IMR-90 (cell line): ENCODE results near the gene GRIA4. TPM values are rescaled to one million over a fixed set of nuclear protein-coding genes. Genes with fewer than 3 reads are reported as not detected.

Source experiments
- ATAC-seq: fragments of 200-7000 bp; cut with Tn5 transposase; 2 replicates; pipeline ENCODE4 v1.9.1; 2020; ENCODE audit warnings: low read depth, mild to moderate bottlenecking, moderate library complexity
- BruUV-seq: library from RNA; stranded (reverse); fragments of 400-500 nt; replicated peaks from 2 replicates; lab custom pipeline; 2021; lab: Mats Ljungman, UMichigan
- CTCF ChIA-PET: fragments of 300-600 bp; formaldehyde crosslinking; extraction: SDS; loops from one replicate; lab custom pipeline; 2021; ENCODE audit warnings: antibody characterized with exemption; lab: Yijun Ruan, JAX
- POLR2A ChIA-PET: fragments of 300-600 bp; sonication (Branson Sonifier 250); formaldehyde crosslinking; loops from one replicate; lab custom pipeline; 2022; ENCODE audit warnings: antibody characterized with exemption; ENCODE audit not compliant: unreplicated experiment; lab: Charles Lee
- DNase-seq: peaks from one replicate; pipeline ENCODE4 v3.0.0; 2013
- H2AFZ ChIP-seq: replicated peaks from 2 replicates; pipeline ENCODE3; 2013; ENCODE audit warnings: low read length, mild to moderate bottlenecking; ENCODE audit not compliant: poor library complexity
- H2AK5ac ChIP-seq: 2 replicates; pipeline ENCODE4 v1.6.1; 2013; ENCODE audit warnings: low read depth, low read length, inconsistent platforms
- H2AK9ac ChIP-seq: replicated peaks from 2 replicates; pipeline ENCODE3; 2013; ENCODE audit warnings: mild to moderate bottlenecking, low read depth, low read length, moderate library complexity; ENCODE audit not compliant: poor library complexity
- H2BK120ac ChIP-seq: 2 replicates; pipeline ENCODE4 v1.6.1; 2013; ENCODE audit warnings: low read depth, low read length, inconsistent platforms
- H2BK15ac ChIP-seq: 3 replicates; pipeline ENCODE4 v1.6.1; 2013; ENCODE audit warnings: low read depth, low read length, inconsistent platforms
- H2BK20ac ChIP-seq: 2 replicates; pipeline ENCODE4 v1.6.1; 2013; ENCODE audit warnings: low read depth, mild to moderate bottlenecking, inconsistent platforms, low read length, moderate library complexity
- H2BK5ac ChIP-seq: 2 replicates; pipeline ENCODE4 v1.6.1; 2013; ENCODE audit warnings: mild to moderate bottlenecking, low read depth, low read length, inconsistent platforms; ENCODE audit not compliant: poor library complexity, severe bottlenecking
- H3K14ac ChIP-seq: replicated peaks from 2 replicates; pipeline ENCODE4 v1.6.1; 2013; ENCODE audit warnings: low read depth, low read length, inconsistent platforms
- H3K18ac ChIP-seq: 2 replicates; pipeline ENCODE4 v1.6.1; 2013; ENCODE audit warnings: low read depth, low read length, control low read depth
- H3K23ac ChIP-seq: 2 replicates; pipeline ENCODE4 v1.6.1; 2013; ENCODE audit warnings: low read depth, low read length, inconsistent platforms
- H3K27ac ChIP-seq: 2 replicates; pipeline ENCODE4 v1.5.1; 2013; ENCODE audit warnings: mild to moderate bottlenecking, control low read depth, low read length; ENCODE audit not compliant: insufficient read depth
- H3K27me3 ChIP-seq: 2 replicates; pipeline ENCODE4 v1.6.1; 2013; ENCODE audit warnings: low read length; ENCODE audit not compliant: control insufficient read depth, insufficient read depth
- H3K36me3 ChIP-seq: 2 replicates; pipeline ENCODE4 v1.6.1; 2013; ENCODE audit warnings: low read length, mixed read lengths; ENCODE audit not compliant: control insufficient read depth, insufficient read depth
- H3K4ac ChIP-seq: 2 replicates; pipeline ENCODE4 v1.6.1; 2013; ENCODE audit warnings: low read depth, low read length, inconsistent platforms
- H3K4me1 ChIP-seq: 2 replicates; pipeline ENCODE4 v1.6.1; 2013; ENCODE audit warnings: low read length, mixed read lengths; ENCODE audit not compliant: control insufficient read depth, insufficient read depth
- H3K4me2 ChIP-seq: 2 replicates; pipeline ENCODE4 v1.6.1; 2013; ENCODE audit warnings: low read depth, mild to moderate bottlenecking, control low read depth, low read length, moderate library complexity
- H3K4me3 ChIP-seq: 2 replicates; pipeline ENCODE4 v1.5.1; 2013; ENCODE audit warnings: low read depth, mild to moderate bottlenecking, control low read depth, low read length, moderate library complexity; ENCODE audit not compliant: insufficient read depth
- H3K56ac ChIP-seq: 2 replicates; pipeline ENCODE4 v1.6.1; 2013; ENCODE audit warnings: low read length, inconsistent platforms; ENCODE audit not compliant: insufficient read depth; ENCODE audit errors: extremely low read depth
- H3K79me1 ChIP-seq, 2 experiments: 2 replicates each; pipeline ENCODE4 v1.6.1; 2013; ENCODE audit warnings: low read length in 2 of 2, inconsistent platforms in 1 of 2, low read depth in 1 of 2
- H3K9ac ChIP-seq: 2 replicates; pipeline ENCODE4 v1.6.1; 2013; ENCODE audit warnings: low read depth, low read length, control low read depth
- H3K9me1 ChIP-seq: 2 replicates; pipeline ENCODE4 v1.6.1; 2013; ENCODE audit warnings: low read length, inconsistent platforms; ENCODE audit not compliant: insufficient read depth
- H3K9me3 ChIP-seq: 2 replicates; pipeline ENCODE4 v1.6.1; 2013; ENCODE audit warnings: low read length; ENCODE audit not compliant: control insufficient read depth, insufficient read depth
- H4K20me1 ChIP-seq: 2 replicates; pipeline ENCODE4 v1.6.1; 2013; ENCODE audit warnings: low read length, inconsistent platforms; ENCODE audit not compliant: insufficient read depth
- H4K5ac ChIP-seq: 2 replicates; pipeline ENCODE4 v1.6.1; 2013; ENCODE audit warnings: mild to moderate bottlenecking, low read depth, low read length, control low read depth
- H4K8ac ChIP-seq, 2 experiments: 2 replicates each; pipeline ENCODE4 v1.6.1; 2013; ENCODE audit warnings: low read depth in 2 of 2, low read length in 2 of 2, control low read depth in 1 of 2, inconsistent platforms in 1 of 2
- H4K91ac ChIP-seq: 2 replicates; pipeline ENCODE4 v1.6.1; 2013; ENCODE audit warnings: low read depth, low read length, inconsistent platforms; ENCODE audit not compliant: insufficient read depth
- MAFK ChIP-seq: IDR thresholded peaks from 2 replicates; pipeline ENCODE4 v1.6.1; 2012; ENCODE audit warnings: low read depth, low read length, improper control_type of control experiment
- POLR2A ChIP-seq: IDR thresholded peaks from 2 replicates; pipeline ENCODE4 v1.6.1; 2012; ENCODE audit warnings: mild to moderate bottlenecking, low read depth, low read length
- RAD21 ChIP-seq: IDR thresholded peaks from 2 replicates; pipeline ENCODE4 v1.6.1; 2012; ENCODE audit warnings: low read length, improper control_type of control experiment
- SMC3 ChIP-seq: fragments of 150-350 bp; IDR thresholded peaks from 2 replicates; pipeline ENCODE4 v1.6.1; 2016; ENCODE audit warnings: low read depth, mild to moderate bottlenecking, antibody characterized with exemption, low read length, moderate library complexity
- WGBS, 2 experiments: methylation state at CpG; one replicate each; pipeline versions ENCODE4 v1.1.5 to v1.1.7; 2013; ENCODE audit warnings: missing lambda C conversion rate in 2 of 2; ENCODE audit not compliant: insufficient read length in 1 of 2; ENCODE audit errors: extremely low coverage in 2 of 2; 5-methylcytosine and 5-hydroxymethylcytosine counted together
- dilution Hi-C: fragments of 300-500 bp; cut with HindIII; formaldehyde crosslinking; loops from one replicate; pipeline ENCODE4 v1.14.3; 2018; ENCODE audit warnings: low sequenced_read_pairs; ENCODE audit not compliant: unreplicated experiment
- in situ Hi-C: fragments of 300-500 bp; cut with MboI; formaldehyde crosslinking; loops from 3 replicates; pipeline ENCODE4 v1.14.3; 2019; ENCODE audit warnings: low sequenced_read_pairs, inconsistent platforms, mixed read lengths
- intact Hi-C: fragments of 100-400 bp; cut with micrococcal nuclease; formaldehyde crosslinking; loops from 2 replicates; pipeline ENCODE4 v1.10.0; 2022
- polyA plus RNA-seq, 3 experiments: library from polyadenylated mRNA; depleted of rRNA; stranded (reverse); fragments of >200 nt; gene quantifications; 2 replicates each; pipeline ENCODE4 v1.2.3, GENCODE V29; 2012; ENCODE audit warnings: low replicate concordance in 1 of 3
- total RNA-seq: library from RNA; depleted of rRNA; stranded (reverse); fragments of >200 nt; gene quantifications from 2 replicates; pipeline ENCODE4 v1.2.3, GENCODE V29; 2012
- TF ChIP-seq, protein P1 (sequence below): conservative IDR thresholded peaks from 2 replicates; pipeline ENCODE4 v1.5.1; 2012; ENCODE audit warnings: mild to moderate bottlenecking, low read depth, low read length, improper control_type of control experiment

The GRIA4 gene
- total and polyA plus RNA-seq, 2 of the 4 experiments (the other 2 are of a cell fraction) = 0.36 to 1.0 TPM

DNA sequence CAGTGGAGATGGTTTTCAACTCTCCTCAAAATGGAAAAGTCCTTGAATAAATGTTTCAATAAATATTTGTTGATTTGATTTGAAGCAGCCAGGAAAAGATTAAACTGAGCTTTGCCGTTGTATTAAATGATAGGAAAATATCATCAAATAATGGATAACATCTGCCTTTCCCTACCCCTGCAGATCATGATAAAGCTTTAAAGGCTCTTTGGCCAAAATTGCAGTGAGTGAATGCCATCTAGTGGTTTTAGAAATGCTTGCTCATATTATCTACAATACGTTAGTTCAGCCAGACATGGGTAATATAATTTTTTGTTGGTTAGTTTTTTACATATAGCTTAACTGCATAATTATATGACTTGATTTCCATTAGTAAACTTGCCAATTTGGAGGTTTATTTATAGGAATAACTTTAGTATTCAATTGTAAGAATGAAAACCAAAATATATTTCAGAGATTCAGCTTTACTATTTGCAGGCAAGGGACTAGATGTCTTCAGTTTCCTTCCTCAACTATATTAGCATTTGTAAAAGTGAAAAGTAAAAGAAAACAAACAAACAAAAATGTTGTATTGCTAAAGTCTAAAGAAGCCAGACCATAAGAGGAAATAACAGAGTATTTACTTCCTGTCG lies 253.0 kb downstream of the GRIA4 start:
- H3K4me1 ChIP-seq = no peaks in the 10 kb centered on the region
- H3K4ac ChIP-seq = no peak overlapping the region
- H3K18ac ChIP-seq = no peak overlapping the region
- H2BK120ac ChIP-seq = no peak overlapping the region
- H3K9me3 ChIP-seq = no peaks in the 10 kb centered on the region
- peak; percentile 68 for DNase-seq
- dilution Hi-C loops = no loop called here
- no peak overlapping the region for H3K4me2 ChIP-seq
- H3K9ac ChIP-seq = no peak overlapping the region
- H2BK15ac ChIP-seq = no peak overlapping the region
- H3K4me3 ChIP-seq = no peak overlapping the region
- H3K23ac ChIP-seq = no peak overlapping the region
- H3K56ac ChIP-seq = no peak overlapping the region
- no peak for TF ChIP-seq MAFK
- peak; percentile 82 for TF ChIP-seq SMC3
- TF ChIP-seq, protein P1, sequence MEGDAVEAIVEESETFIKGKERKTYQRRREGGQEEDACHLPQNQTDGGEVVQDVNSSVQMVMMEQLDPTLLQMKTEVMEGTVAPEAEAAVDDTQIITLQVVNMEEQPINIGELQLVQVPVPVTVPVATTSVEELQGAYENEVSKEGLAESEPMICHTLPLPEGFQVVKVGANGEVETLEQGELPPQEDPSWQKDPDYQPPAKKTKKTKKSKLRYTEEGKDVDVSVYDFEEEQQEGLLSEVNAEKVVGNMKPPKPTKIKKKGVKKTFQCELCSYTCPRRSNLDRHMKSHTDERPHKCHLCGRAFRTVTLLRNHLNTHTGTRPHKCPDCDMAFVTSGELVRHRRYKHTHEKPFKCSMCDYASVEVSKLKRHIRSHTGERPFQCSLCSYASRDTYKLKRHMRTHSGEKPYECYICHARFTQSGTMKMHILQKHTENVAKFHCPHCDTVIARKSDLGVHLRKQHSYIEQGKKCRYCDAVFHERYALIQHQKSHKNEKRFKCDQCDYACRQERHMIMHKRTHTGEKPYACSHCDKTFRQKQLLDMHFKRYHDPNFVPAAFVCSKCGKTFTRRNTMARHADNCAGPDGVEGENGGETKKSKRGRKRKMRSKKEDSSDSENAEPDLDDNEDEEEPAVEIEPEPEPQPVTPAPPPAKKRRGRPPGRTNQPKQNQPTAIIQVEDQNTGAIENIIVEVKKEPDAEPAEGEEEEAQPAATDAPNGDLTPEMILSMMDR = peak; percentile 81
- peak; percentile 91 for TF ChIP-seq RAD21
- TF ChIP-seq POLR2A = no peak
- H4K5ac ChIP-seq = no peak overlapping the region
- H4K91ac ChIP-seq = no peak overlapping the region
- intact Hi-C loops = loop anchor here (2.0 to 5.0 kb wide), 7 partner anchors 251 to 1936 kb away; partner anchors contain the start of genes CARD16, CASP4, GRIA4 and PDGFD
- no peak overlapping the region for H2BK20ac ChIP-seq
- no peak overlapping the region for H3K27ac ChIP-seq
- H3K79me1 ChIP-seq = no peaks in the 10 kb centered on the region
- no peak overlapping the region for H2BK5ac ChIP-seq
- no peak overlapping the region for H2AK5ac ChIP-seq
- no peaks in the 10 kb centered on the region; the same call in 1 of the 2 replicates for H3K9me1 ChIP-seq
- no peaks in the 10 kb centered on the region for H3K27me3 ChIP-seq
- no peaks in the 10 kb centered on the region for H3K36me3 ChIP-seq
- peak; percentile 90 for ATAC-seq
- in situ Hi-C loops = loop anchor here (10.0 to 25.0 kb wide), 2 partner anchors 926 to 1258 kb away; no protein-coding TSS in a partner anchor
- no peaks in the 10 kb centered on the region for H4K20me1 ChIP-seq
- CTCF ChIA-PET = interaction anchor here (1.1 to 1.6 kb wide), 6 partner anchors 9 to 1415 kb away, joined by 3 to 4 read pairs (median 4); no protein-coding TSS in a partner anchor
- no peak overlapping the region for H3K14ac ChIP-seq
- no CpG with 5 or more reads among the region's 3 CpGs for WGBS, 2 experiments
- H4K8ac ChIP-seq = no peak overlapping the region
- POLR2A ChIA-PET = no interaction called here
- no TSS peak for BruUV-seq
- no peak overlapping the region for H2AFZ ChIP-seq
- H2AK9ac ChIP-seq = no peak overlapping the region
